Fibroblast of lung (primary cell): Measurements from ENCODE around the gene ZNF385B. TPM values are rescaled to one million over a fixed set of nuclear protein-coding genes. Genes with fewer than 3 reads are reported as not detected.

Source experiments
- DNase-seq, 2 donors: peaks; one replicate each; pipeline versions ENCODE4 v3.0.0 to v3.0.0-alpha.2; 2010; ENCODE audit warnings: low read depth in 2 of 2
- H2AFZ ChIP-seq: 2 replicates; pipeline ENCODE4 v1.5.1; 2012; ENCODE audit warnings: low read length, control low read depth, inconsistent platforms
- H3K27ac ChIP-seq: 2 replicates; pipeline ENCODE4 v1.5.1; 2011; ENCODE audit warnings: low read length, control low read depth; ENCODE audit not compliant: insufficient read depth
- H3K27me3 ChIP-seq: 2 replicates; pipeline ENCODE4 v1.5.1; 2011; ENCODE audit warnings: mild to moderate bottlenecking, low read length; ENCODE audit not compliant: control insufficient read depth, insufficient read depth
- H3K36me3 ChIP-seq: 2 replicates; pipeline ENCODE4 v1.5.1; 2011; ENCODE audit warnings: low read length; ENCODE audit not compliant: control insufficient read depth, insufficient read depth
- H3K4me1 ChIP-seq: 2 replicates; pipeline ENCODE4 v1.5.1; 2011; ENCODE audit warnings: low read length; ENCODE audit not compliant: control insufficient read depth, insufficient read depth; ENCODE audit errors: extremely low read depth
- H3K4me2 ChIP-seq: 2 replicates; pipeline ENCODE4 v1.5.1; 2011; ENCODE audit warnings: low read length, control low read depth; ENCODE audit not compliant: insufficient read depth; ENCODE audit errors: extremely low read depth
- H3K4me3 ChIP-seq, 4 experiments: fragments of 200-600 bp in 1 of 4; sonication (generic) in 1 of 4; replicated peaks in 1 of 4; 2 replicates each; pipeline ENCODE4 v1.5.1; 2011 to 2016; ENCODE audit warnings: low read length in 4 of 4, low read depth in 3 of 4, mild to moderate bottlenecking in 3 of 4, control low read depth in 2 of 4, inconsistent platforms in 1 of 4, mixed read lengths in 1 of 4; ENCODE audit not compliant: insufficient read depth in 1 of 4; ENCODE audit errors: control extremely low read depth in 1 of 4
- H3K79me2 ChIP-seq: 2 replicates; pipeline ENCODE4 v1.5.1; 2012; ENCODE audit warnings: mild to moderate bottlenecking, low read length, inconsistent platforms; ENCODE audit not compliant: control insufficient read depth, insufficient read depth
- H3K9ac ChIP-seq: 2 replicates; pipeline ENCODE4 v1.5.1; 2011; ENCODE audit warnings: mild to moderate bottlenecking, low read length, control low read depth; ENCODE audit not compliant: insufficient read depth
- H3K9me3 ChIP-seq: 2 replicates; pipeline ENCODE4 v1.5.1; 2012; ENCODE audit warnings: low read depth, low read length; ENCODE audit not compliant: control insufficient read depth, insufficient read depth
- H4K20me1 ChIP-seq: 2 replicates; pipeline ENCODE4 v1.5.1; 2011; ENCODE audit warnings: low read length; ENCODE audit not compliant: control insufficient read depth, insufficient read depth; ENCODE audit errors: extremely low read depth
- EZH2 ChIP-seq: IDR thresholded peaks from 2 replicates; pipeline ENCODE4 v1.5.1; 2012; ENCODE audit warnings: low read length, control low read depth, mild to moderate bottlenecking; ENCODE audit errors: missing control alignments
- polyA plus RNA-seq, 2 donors: library from polyadenylated mRNA; depleted of rRNA in 1 of 2; stranded (reverse) in 1 of 2; unstranded in 1 of 2; fragments of >200 nt; gene quantifications; 2 replicates each; pipeline ENCODE4 v1.2.1, GENCODE V29; 2011 to 2012; ENCODE audit warnings: missing spikeins in 1 of 2
- total RNA-seq: library from RNA; depleted of rRNA; stranded (reverse); fragments of >200 nt; gene quantifications from 2 replicates; pipeline ENCODE4 v1.2.1, GENCODE V29; 2014
- TF ChIP-seq, protein P1 (sequence below), 2 donors: IDR thresholded peaks in 1 of 2; conservative IDR thresholded peaks in 1 of 2; 1 replicate in 1 of 2; 2 replicates in 1 of 2; pipeline ENCODE4 v1.5.1; 2011 to 2012; ENCODE audit warnings: low read length in 2 of 2, control low read depth in 1 of 2, inconsistent platforms in 1 of 2, low read depth in 1 of 2, mild to moderate bottlenecking in 1 of 2

Gene ZNF385B
- total and polyA plus RNA-seq, 2 donors (not counting 1 experiment from before 2014, with no cell fraction given): 0.06 TPM; not detected in 1

DNA sequence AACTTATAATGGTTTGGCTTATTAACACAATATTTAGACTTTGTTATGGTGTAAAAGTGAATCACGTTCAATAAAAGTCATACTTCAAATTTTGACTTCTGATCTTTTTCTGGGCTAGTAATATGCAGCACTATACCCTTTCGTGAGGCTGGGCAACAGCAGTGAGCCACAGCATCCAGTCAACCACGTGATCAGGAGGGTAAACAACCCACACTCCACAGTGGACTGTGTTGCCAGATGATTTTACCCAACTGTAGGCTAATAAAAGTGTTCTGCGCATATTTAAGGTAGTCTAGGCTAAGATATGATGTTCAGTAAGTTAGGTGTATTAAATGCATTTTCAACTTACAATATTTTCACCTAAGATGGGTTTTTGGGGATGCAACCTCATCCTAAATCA, 148.6 kb downstream of the ZNF385B start:
- Histone ChIP-seq H3K79me2 (no peaks in the 10 kb centered on the region), H3K27me3 (no peaks in the 10 kb centered on the region), H3K9me3 (no peaks in the 10 kb centered on the region), H3K4me2 (no peak overlapping the region), H3K36me3 (no peaks in the 10 kb centered on the region), H3K9ac (no peak overlapping the region), H4K20me1 (no peaks in the 10 kb centered on the region), H3K4me3 (no peak overlapping the region), H2AFZ (no peak overlapping the region), H3K27ac (no peak overlapping the region), H3K4me1 (no peaks in the 10 kb centered on the region)
- TF ChIP-seq, protein P1, sequence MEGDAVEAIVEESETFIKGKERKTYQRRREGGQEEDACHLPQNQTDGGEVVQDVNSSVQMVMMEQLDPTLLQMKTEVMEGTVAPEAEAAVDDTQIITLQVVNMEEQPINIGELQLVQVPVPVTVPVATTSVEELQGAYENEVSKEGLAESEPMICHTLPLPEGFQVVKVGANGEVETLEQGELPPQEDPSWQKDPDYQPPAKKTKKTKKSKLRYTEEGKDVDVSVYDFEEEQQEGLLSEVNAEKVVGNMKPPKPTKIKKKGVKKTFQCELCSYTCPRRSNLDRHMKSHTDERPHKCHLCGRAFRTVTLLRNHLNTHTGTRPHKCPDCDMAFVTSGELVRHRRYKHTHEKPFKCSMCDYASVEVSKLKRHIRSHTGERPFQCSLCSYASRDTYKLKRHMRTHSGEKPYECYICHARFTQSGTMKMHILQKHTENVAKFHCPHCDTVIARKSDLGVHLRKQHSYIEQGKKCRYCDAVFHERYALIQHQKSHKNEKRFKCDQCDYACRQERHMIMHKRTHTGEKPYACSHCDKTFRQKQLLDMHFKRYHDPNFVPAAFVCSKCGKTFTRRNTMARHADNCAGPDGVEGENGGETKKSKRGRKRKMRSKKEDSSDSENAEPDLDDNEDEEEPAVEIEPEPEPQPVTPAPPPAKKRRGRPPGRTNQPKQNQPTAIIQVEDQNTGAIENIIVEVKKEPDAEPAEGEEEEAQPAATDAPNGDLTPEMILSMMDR (conservative IDR thresholded peaks at IDR 0.05 in 1 of 2, IDR thresholded peaks at IDR 0.05 in 1 of 2; ENCODE audit: low read depth in 1 of 2, low read length in 2 of 2): no peak
- TF ChIP-seq EZH2: no peak
- no peak for DNase-seq

GRCh38 chr2:179711375-179711774, 150.0 kb downstream of the ZNF385B start:
- Histone ChIP-seq H3K4me2 (no peak overlapping the region), H4K20me1 (no peaks in the 10 kb centered on the region), H3K79me2 (no peaks in the 10 kb centered on the region), H3K4me3 (no peak overlapping the region), H3K9ac (no peak overlapping the region), H3K27me3 (no peaks in the 10 kb centered on the region), H3K9me3 (no peaks in the 10 kb centered on the region), H3K36me3 (no peaks in the 10 kb centered on the region), H3K27ac (no peak overlapping the region), H2AFZ (no peak overlapping the region), H3K4me1 (no peaks in the 10 kb centered on the region)
- no peak for TF ChIP-seq EZH2
- TF ChIP-seq, protein P1 (conservative IDR thresholded peaks at IDR 0.05 in 1 of 2, IDR thresholded peaks at IDR 0.05 in 1 of 2; ENCODE audit: low read depth in 1 of 2, low read length in 2 of 2): no peak
- no peak for DNase-seq

GRCh38 chr2:179703702-179704101, 157.7 kb downstream of the ZNF385B start:
- Histone ChIP-seq H3K4me3 (no peak overlapping the region), H3K9ac (no peak overlapping the region), H3K27me3 (no peaks in the 10 kb centered on the region), H3K9me3 (no peaks in the 10 kb centered on the region), H3K4me1 (no peaks in the 10 kb centered on the region), H2AFZ (no peak overlapping the region), H3K4me2 (no peak overlapping the region), H3K27ac (no peak overlapping the region), H3K79me2 (no peaks in the 10 kb centered on the region), H4K20me1 (no peaks in the 10 kb centered on the region), H3K36me3 (no peaks in the 10 kb centered on the region)
- DNase-seq: no peak
- no peak for TF ChIP-seq EZH2
- TF ChIP-seq, protein P1 (conservative IDR thresholded peaks at IDR 0.05 in 1 of 2, IDR thresholded peaks at IDR 0.05 in 1 of 2; ENCODE audit: low read depth in 1 of 2, low read length in 2 of 2): no peak
